ENCODE results near the gene PEX11G.

GRCh38 chr19:7505288-7505681 lies 16.4 kb upstream of the PEX11G start:
- TF ChIP-seq EZH2 (IDR thresholded peaks at IDR 0.05; ENCODE audit: insufficient read depth, poor library complexity, severe bottlenecking) (no peak), EZH2phosphoT487 (IDR thresholded peaks at IDR 0.05; ENCODE audit: insufficient read depth, low read depth) (no peak)
